ENCODE data around the gene RAB30.

The RAB30 gene

DNA sequence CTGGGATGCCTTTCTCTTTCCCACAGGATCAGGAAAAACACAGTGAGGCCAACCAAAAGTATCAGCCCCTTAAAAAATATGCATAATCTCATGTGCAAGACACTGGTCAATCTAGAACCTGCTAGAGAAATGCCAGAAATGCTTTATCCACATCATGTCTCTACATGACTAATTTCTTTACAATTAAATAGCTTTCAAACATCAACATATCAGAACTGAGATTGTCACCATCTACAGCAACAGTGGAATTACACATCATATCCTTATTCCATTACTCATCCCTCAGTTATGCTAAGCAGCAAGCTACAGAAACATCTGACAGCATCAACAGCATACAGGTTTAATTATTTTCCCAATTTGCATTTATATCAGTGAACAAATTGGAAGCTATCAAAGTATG, 91.4 kb downstream of the RAB30 start:
- no peak for DNase-seq (ENCODE audit: low read depth in 1 of 2, low spot score in 1 of 2)
- no peak overlapping the region for H3K27ac ChIP-seq (replicated peaks)
- TF ChIP-seq GABPA (IDR thresholded peaks at IDR 0.05; ENCODE audit: low read depth) (no peak), POLR2AphosphoS5 (IDR thresholded peaks at IDR 0.05; ENCODE audit: low read depth) (no peak), SPI1 (IDR thresholded peaks at IDR 0.05; ENCODE audit: borderline replicate concordance, low read depth) (no peak)
- TF ChIP-seq, protein P1, sequence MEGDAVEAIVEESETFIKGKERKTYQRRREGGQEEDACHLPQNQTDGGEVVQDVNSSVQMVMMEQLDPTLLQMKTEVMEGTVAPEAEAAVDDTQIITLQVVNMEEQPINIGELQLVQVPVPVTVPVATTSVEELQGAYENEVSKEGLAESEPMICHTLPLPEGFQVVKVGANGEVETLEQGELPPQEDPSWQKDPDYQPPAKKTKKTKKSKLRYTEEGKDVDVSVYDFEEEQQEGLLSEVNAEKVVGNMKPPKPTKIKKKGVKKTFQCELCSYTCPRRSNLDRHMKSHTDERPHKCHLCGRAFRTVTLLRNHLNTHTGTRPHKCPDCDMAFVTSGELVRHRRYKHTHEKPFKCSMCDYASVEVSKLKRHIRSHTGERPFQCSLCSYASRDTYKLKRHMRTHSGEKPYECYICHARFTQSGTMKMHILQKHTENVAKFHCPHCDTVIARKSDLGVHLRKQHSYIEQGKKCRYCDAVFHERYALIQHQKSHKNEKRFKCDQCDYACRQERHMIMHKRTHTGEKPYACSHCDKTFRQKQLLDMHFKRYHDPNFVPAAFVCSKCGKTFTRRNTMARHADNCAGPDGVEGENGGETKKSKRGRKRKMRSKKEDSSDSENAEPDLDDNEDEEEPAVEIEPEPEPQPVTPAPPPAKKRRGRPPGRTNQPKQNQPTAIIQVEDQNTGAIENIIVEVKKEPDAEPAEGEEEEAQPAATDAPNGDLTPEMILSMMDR (IDR thresholded peaks at IDR 0.05; ENCODE audit: insufficient read depth, low read length) = no peak
- TF ChIP-seq, protein P2, sequence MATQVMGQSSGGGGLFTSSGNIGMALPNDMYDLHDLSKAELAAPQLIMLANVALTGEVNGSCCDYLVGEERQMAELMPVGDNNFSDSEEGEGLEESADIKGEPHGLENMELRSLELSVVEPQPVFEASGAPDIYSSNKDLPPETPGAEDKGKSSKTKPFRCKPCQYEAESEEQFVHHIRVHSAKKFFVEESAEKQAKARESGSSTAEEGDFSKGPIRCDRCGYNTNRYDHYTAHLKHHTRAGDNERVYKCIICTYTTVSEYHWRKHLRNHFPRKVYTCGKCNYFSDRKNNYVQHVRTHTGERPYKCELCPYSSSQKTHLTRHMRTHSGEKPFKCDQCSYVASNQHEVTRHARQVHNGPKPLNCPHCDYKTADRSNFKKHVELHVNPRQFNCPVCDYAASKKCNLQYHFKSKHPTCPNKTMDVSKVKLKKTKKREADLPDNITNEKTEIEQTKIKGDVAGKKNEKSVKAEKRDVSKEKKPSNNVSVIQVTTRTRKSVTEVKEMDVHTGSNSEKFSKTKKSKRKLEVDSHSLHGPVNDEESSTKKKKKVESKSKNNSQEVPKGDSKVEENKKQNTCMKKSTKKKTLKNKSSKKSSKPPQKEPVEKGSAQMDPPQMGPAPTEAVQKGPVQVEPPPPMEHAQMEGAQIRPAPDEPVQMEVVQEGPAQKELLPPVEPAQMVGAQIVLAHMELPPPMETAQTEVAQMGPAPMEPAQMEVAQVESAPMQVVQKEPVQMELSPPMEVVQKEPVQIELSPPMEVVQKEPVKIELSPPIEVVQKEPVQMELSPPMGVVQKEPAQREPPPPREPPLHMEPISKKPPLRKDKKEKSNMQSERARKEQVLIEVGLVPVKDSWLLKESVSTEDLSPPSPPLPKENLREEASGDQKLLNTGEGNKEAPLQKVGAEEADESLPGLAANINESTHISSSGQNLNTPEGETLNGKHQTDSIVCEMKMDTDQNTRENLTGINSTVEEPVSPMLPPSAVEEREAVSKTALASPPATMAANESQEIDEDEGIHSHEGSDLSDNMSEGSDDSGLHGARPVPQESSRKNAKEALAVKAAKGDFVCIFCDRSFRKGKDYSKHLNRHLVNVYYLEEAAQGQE (IDR thresholded peaks at IDR 0.05; ENCODE audit: insufficient replicate concordance, low read depth) = no peak
- no peaks in the 10 kb centered on the region for H3K27me3 ChIP-seq (ENCODE audit: insufficient read depth, poor library complexity, severe bottlenecking)
- H3K4me3 ChIP-seq (replicated peaks; ENCODE audit: insufficient read depth, low read length) = no peak overlapping the region

DNA sequence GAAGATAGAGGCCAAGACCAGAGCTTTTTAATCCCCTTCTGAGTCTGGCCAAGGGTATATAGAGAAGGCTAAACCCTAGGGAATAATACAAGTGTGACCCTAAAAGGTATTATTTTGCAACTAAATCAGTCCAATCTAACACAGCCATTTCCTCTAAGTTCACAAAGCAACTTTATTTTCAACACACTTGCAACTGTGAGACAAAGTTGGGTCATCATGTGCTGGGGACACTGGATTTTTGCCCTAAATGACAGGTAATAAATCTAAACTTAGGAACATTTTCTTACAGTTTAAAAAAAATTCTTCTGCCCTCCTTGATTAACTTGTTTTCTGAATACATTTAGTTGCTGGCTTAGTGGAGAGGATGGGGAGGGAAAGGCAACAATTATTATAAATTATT, 91.9 kb downstream of the RAB30 start:
- Histone ChIP-seq H3K27me3 (ENCODE audit: insufficient read depth, poor library complexity, severe bottlenecking) (no peaks in the 10 kb centered on the region), H3K27ac (replicated peaks) (no peak overlapping the region), H3K4me3 (replicated peaks; ENCODE audit: insufficient read depth, low read length) (no peak overlapping the region)
- no peak for TF ChIP-seq GABPA (IDR thresholded peaks at IDR 0.05; ENCODE audit: low read depth)
- TF ChIP-seq, protein P2 (IDR thresholded peaks at IDR 0.05; ENCODE audit: insufficient replicate concordance, low read depth) = no peak
- no peak for TF ChIP-seq SPI1 (IDR thresholded peaks at IDR 0.05; ENCODE audit: borderline replicate concordance, low read depth)
- TF ChIP-seq, protein P1 (IDR thresholded peaks at IDR 0.05; ENCODE audit: insufficient read depth, low read length) = no peak
- no peak for TF ChIP-seq POLR2AphosphoS5 (IDR thresholded peaks at IDR 0.05; ENCODE audit: low read depth)
- no peak for DNase-seq (ENCODE audit: low read depth in 1 of 2, low spot score in 1 of 2)

DNA sequence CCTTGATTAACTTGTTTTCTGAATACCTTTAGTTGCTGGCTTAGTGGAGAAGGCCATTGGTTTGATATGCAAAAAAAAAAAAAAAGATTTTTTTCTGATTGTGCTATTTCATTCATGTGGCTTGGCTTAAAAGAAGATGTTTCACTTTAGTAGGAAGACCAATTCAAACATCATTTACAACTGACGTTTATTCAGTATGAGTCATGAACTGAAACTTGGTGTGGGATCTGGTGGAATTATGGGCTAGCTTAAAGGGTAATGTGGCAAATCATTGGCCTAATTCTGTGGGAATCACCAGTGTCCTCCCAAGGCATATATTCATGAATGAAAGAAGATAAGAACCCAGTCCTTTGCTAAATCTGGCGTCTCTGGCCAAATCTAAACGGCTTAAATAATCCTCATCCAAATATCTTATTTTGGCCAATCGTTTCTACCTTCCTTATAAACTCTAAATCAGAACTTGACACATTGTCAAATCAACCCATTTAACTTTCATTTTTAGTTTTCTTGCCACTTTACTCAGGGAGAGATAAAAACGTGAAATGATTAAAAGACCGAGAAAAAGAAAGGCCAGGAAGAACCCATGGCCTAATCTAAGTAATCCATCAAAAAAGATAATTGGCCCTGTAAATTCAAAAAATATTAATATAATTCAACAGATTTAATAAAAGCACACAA, 93.1 kb downstream of the RAB30 start:
- DNase-seq (ENCODE audit: low read depth in 1 of 2, low spot score in 1 of 2) = no peak
- TF ChIP-seq GABPA (IDR thresholded peaks at IDR 0.05; ENCODE audit: low read depth) (no peak), POLR2AphosphoS5 (IDR thresholded peaks at IDR 0.05; ENCODE audit: low read depth) (no peak), SPI1 (IDR thresholded peaks at IDR 0.05; ENCODE audit: borderline replicate concordance, low read depth) (no peak)
- TF ChIP-seq, protein P2 (IDR thresholded peaks at IDR 0.05; ENCODE audit: insufficient replicate concordance, low read depth) = no peak
- TF ChIP-seq, protein P1 (IDR thresholded peaks at IDR 0.05; ENCODE audit: insufficient read depth, low read length) = no peak
- no peaks in the 10 kb centered on the region for H3K27me3 ChIP-seq (ENCODE audit: insufficient read depth, poor library complexity, severe bottlenecking)
- H3K4me3 ChIP-seq (replicated peaks; ENCODE audit: insufficient read depth, low read length) = no peak overlapping the region
- H3K27ac ChIP-seq (replicated peaks) = no peak overlapping the region
